Activated CD4-positive, alpha-beta T cell treated with anti-CD3 and anti-CD28 coated beads, Interleukin-2, amount 10 ng/mL, durations not matched to agents 24 days and 14 days (primary cell): ENCODE data around the gene P4HA1. TPM values are rescaled to one million over a fixed set of nuclear protein-coding genes. Genes with fewer than 3 reads are reported as not detected.

Source experiments
- DNase-seq: peaks from one replicate; pipeline ENCODE4 v3.0.0; 2022
- H3K27ac Mint-ChIP-seq: one replicate; pipeline ENCODE4 v1.8.0; 2022; ENCODE audit warnings: mild to moderate bottlenecking, mixed read lengths
- H3K27me3 Mint-ChIP-seq: one replicate; pipeline ENCODE4 v1.8.0; 2022; ENCODE audit warnings: mixed read lengths
- H3K36me3 Mint-ChIP-seq: one replicate; pipeline ENCODE4 v1.8.0; 2022; ENCODE audit warnings: low read depth, mild to moderate bottlenecking, mixed read lengths
- H3K4me1 Mint-ChIP-seq: one replicate; pipeline ENCODE4 v1.8.0; 2021; ENCODE audit warnings: mixed read lengths
- H3K4me3 Mint-ChIP-seq: one replicate; pipeline ENCODE4 v1.8.0; 2022; ENCODE audit warnings: mild to moderate bottlenecking, moderate library complexity, mixed read lengths
- H3K9me3 Mint-ChIP-seq: one replicate; pipeline ENCODE4 v1.8.0; 2021; ENCODE audit warnings: mixed read lengths
- intact Hi-C: fragments of 100-400 bp; cut with micrococcal nuclease; formaldehyde crosslinking; loops from one replicate; pipeline ENCODE4 v1.15.1; 2023
- total RNA-seq: library from RNA; stranded (reverse); gene quantifications from 2 replicates; pipeline ENCODE4 v1.2.3, GENCODE V29; 2022

The P4HA1 gene
- total RNA-seq, 1 donor from 2014 or later, result 71.1 TPM

DNA sequence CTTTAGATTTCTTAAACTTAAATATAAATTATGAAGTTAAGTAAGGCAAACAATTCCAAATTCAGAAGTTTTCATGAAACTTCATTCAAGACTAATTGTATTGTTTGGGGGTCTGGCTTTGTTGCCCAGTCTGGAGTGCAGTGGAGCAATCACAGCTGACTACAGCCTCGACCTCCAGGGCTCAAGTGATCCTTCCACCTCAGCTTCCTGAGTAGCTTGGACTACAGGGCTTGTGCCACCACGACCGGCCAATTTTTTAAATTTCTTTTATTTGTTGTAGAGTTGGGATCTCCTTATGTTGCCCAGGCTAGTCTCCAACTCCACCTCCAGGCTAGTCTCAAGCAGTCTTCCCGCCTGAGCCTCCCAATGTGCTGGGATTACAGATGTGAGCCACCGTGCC is 12.5 kb downstream of the P4HA1 start:
- H3K9me3 Mint-ChIP-seq, result peaks cover 4% of the 10 kb centered on the region
- H3K27me3 Mint-ChIP-seq, result no peaks in the 10 kb centered on the region
- H3K4me3 Mint-ChIP-seq, result no peak overlapping the region
- peaks cover 29% of the 10 kb centered on the region for H3K4me1 Mint-ChIP-seq
- DNase-seq, result peak; percentile 27
- intact Hi-C loops, result no loop called here
- peaks cover 30% of the 10 kb centered on the region for H3K36me3 Mint-ChIP-seq
- H3K27ac Mint-ChIP-seq, result no peak overlapping the region

DNA sequence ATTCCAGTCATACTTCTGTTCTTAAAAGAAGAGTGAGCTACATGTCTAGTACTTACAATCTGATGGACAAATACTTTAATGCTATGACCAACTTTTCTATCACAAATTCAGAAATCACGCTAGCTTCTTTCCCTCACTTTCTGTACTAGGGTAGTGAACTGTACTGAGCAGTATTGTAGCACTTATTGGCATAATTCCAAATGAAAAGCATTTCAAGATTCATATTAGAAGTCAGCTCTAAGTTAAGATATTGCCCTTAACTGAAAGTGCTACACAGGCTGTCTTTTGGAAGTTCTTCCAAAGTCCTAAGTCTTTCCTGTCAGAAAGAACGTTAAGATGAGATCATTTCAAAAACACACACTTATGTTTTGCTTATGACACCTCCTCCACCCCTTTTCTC is 13.4 kb downstream of the P4HA1 start:
- no peaks in the 10 kb centered on the region for H3K27me3 Mint-ChIP-seq
- intact Hi-C loops, result no loop called here
- H3K36me3 Mint-ChIP-seq, result peaks cover 29% of the 10 kb centered on the region
- no peak for DNase-seq
- no peak overlapping the region for H3K4me3 Mint-ChIP-seq
- peaks cover 4% of the 10 kb centered on the region for H3K9me3 Mint-ChIP-seq
- peaks cover 23% of the 10 kb centered on the region for H3K4me1 Mint-ChIP-seq
- no peak overlapping the region for H3K27ac Mint-ChIP-seq

DNA sequence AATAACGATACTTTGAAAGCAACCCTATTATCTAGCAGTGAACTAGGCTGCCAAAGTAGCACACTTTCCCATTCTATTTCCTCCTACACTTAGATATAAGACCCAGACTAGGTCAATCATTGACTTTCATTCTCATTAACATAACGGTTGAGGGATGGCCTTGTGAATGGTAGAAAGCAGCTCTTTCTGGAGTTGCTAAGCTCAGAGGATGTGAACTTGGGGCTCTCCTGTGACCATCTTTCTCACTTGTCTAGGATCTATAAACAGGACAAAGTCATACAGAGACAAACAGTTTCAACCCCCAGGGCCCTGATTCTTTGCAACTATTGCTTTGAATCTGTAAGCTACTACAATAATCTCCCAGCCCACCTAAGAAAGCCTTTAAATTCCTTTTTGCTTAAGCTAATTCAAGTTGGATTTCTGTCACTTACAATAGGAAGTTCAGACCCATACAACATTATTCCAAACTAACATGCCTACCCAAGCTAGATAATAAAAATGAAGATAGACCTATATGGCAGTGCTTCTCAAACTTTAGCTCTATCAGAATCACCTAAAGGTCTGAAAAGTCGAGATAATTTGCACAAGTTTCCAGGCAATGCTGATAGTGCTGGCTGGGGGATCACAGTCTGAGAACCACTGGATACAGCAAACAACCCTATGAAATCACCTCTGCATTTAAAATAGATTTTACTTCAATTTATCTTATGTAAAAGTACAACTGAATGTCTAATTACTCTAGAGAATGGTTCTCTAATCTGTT is 16.7 kb downstream of the P4HA1 start:
- peak; percentile 54 for DNase-seq
- H3K27ac Mint-ChIP-seq, result no peak overlapping the region
- peaks cover 36% of the 10 kb centered on the region for H3K36me3 Mint-ChIP-seq
- no peak overlapping the region for H3K4me3 Mint-ChIP-seq
- peaks cover 30% of the 10 kb centered on the region for H3K4me1 Mint-ChIP-seq
- intact Hi-C loops, result no loop called here
- peaks cover 4% of the 10 kb centered on the region for H3K9me3 Mint-ChIP-seq
- H3K27me3 Mint-ChIP-seq, result no peaks in the 10 kb centered on the region

DNA sequence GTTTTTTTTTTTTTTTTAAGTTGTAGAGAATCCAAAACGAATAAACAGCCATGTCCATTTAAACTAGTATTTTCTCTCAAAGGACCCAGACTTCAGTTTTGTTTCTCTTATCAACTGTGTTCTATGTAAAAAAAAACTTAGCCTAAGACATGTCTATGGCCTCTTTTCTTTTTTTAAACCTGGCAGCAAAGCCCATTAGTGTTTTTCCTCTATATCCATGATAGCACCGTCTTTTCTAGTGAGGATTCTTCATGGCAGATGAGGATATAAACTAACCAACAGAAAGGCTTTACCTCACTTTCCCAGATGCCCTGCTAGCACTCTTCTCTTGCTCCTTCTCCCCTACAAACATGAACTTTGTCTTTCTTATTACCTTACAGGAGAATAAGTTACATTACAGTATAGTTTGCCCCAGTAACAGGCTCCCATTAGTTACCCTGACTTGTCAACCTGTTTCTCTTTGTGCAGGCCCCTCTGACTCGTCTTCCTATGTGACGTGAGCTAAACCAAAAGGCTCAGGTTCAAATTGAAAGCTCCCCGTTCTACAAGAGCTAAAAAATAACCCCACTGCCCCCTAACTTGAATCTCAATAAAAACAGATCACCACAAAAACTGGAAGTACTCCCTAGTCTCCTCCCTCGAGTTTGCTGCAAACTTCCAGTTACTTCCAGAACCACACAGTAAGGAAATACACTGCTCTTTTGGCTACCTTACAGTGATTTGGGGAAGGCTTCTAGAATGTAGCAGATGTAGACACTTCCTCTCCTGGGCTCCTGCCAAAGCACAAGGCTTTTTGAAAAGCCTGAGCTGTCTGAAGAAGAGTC is 20.1 kb downstream of the P4HA1 start:
- peak overlapping the region; percentile 63 for H3K4me3 Mint-ChIP-seq
- peak overlapping the region; percentile 84 for H3K27ac Mint-ChIP-seq
- DNase-seq, result peak; percentile 65
- H3K9me3 Mint-ChIP-seq, result no peaks in the 10 kb centered on the region
- H3K4me1 Mint-ChIP-seq, result peaks cover 18% of the 10 kb centered on the region
- no peaks in the 10 kb centered on the region for H3K27me3 Mint-ChIP-seq
- intact Hi-C loops, result no loop called here
- H3K36me3 Mint-ChIP-seq, result peaks cover 45% of the 10 kb centered on the region

GRCh38 chr10:73075829-73076228 is 20.8 kb downstream of the P4HA1 start:
- H3K36me3 Mint-ChIP-seq, result peaks cover 49% of the 10 kb centered on the region
- intact Hi-C loops, result no loop called here
- DNase-seq, result no peak
- no peak overlapping the region for H3K4me3 Mint-ChIP-seq
- no peaks in the 10 kb centered on the region for H3K9me3 Mint-ChIP-seq
- no peaks in the 10 kb centered on the region for H3K27me3 Mint-ChIP-seq
- H3K4me1 Mint-ChIP-seq, result peaks cover 18% of the 10 kb centered on the region
- H3K27ac Mint-ChIP-seq, result no peak overlapping the region

DNA sequence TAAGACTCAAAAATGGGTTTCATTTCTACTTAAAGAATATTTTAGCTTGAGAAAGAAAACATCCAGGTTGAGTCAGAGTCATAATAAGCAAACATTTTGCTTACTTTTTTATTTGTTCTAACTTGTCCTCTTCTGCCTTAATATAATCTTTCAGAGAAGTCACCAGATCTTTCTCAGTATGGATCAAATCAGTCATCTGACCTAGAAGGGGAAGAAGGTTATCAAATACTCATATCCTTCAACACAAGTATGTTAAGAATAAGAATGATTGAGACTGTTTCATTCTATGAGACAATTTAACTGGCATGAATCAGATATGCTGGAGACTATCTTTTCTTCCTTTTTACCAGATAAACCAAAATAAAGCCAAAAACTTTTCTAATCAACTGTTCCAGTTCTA is 23.0 kb downstream of the P4HA1 start:
- Mint-ChIP-seq H3K4me3 (no peak overlapping the region), H3K4me1 (peaks cover 12% of the 10 kb centered on the region), H3K36me3 (peaks cover 55% of the 10 kb centered on the region), H3K27me3 (no peaks in the 10 kb centered on the region), H3K27ac (peak overlapping the region; percentile 58), H3K9me3 (no peaks in the 10 kb centered on the region)
- intact Hi-C loops, result no loop called here
- no peak for DNase-seq

GRCh38 chr10:73065441-73065840 is 31.2 kb downstream of the P4HA1 start:
- Mint-ChIP-seq H3K36me3 (peaks cover 57% of the 10 kb centered on the region), H3K4me1 (peaks cover 12% of the 10 kb centered on the region), H3K9me3 (no peaks in the 10 kb centered on the region), H3K27me3 (no peaks in the 10 kb centered on the region), H3K4me3 (no peak overlapping the region), H3K27ac (no peak overlapping the region)
- intact Hi-C loops, result no loop called here
- no peak for DNase-seq

DNA sequence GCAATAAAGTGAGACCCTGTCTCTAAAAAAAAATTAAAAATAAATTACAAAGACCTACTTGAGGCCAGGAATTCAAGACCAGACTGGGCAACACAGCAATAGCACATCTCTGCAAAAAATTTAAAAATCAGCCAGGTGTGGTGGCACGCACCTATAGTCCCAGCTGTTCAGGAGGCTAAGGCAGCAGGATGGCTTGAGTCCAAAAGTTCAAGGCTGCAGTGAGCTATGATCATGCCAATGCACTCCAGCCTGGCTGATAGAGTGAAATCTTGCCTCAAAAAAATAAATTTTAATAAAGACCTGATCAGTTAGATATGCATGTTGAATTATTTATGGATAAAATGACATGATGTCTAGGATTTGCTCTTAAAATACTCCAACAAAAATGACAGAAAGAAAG is 34.9 kb downstream of the P4HA1 start:
- intact Hi-C loops, result loop anchor here (1.0 to 5.0 kb wide), 5 partner anchors 35 to 697 kb away; partner anchors contain the start of genes MCU and P4HA1
- H3K27ac Mint-ChIP-seq, result no peak overlapping the region
- H3K36me3 Mint-ChIP-seq, result peaks cover 52% of the 10 kb centered on the region
- H3K9me3 Mint-ChIP-seq, result no peaks in the 10 kb centered on the region
- DNase-seq, result no peak
- peaks cover 21% of the 10 kb centered on the region for H3K4me1 Mint-ChIP-seq
- H3K4me3 Mint-ChIP-seq, result no peak overlapping the region
- no peaks in the 10 kb centered on the region for H3K27me3 Mint-ChIP-seq

DNA sequence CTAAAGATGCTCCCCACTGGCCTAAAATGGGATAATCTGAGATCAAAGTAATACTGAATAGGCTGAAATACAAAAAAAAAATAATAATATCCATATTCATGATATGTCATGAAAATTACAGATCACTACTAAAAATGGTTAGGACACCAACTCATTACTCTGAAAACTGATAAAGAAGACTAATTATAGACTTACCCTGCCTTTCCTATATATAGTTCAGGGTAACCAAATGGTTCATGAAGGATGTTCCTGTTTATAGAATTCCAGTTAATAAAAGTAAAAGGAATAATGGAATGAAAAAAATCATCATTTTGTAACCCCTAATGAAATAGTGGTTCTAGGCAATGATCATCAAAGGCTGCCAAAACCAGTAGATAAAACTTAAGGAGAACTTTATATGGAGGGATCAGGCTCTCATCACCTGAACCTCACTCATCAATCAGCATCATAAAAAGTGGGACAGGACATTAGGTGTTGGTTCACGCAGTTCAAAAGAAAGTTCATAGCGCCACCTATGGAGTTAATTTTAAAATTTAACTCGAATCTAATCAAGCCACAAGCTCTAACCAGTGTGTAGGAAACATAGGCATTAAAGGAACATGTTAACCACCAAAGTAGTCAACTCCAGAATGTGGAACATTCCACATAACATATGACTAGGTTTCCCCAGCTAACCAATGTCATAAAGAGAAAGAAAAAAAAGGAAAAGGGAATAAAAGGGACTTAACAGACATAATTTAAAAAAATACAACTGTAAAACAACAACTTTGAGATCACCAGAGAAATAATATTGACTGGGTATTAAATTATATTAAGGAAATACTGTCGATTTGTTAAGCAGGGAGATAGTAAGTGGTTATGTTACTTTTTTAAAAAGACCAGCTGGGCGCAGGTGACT is 35.7 kb downstream of the P4HA1 start:
- no peaks in the 10 kb centered on the region for H3K9me3 Mint-ChIP-seq
- no peaks in the 10 kb centered on the region for H3K27me3 Mint-ChIP-seq
- H3K4me1 Mint-ChIP-seq, result peaks cover 21% of the 10 kb centered on the region
- no peak overlapping the region for H3K4me3 Mint-ChIP-seq
- no peak for DNase-seq
- intact Hi-C loops, result loop anchor here (1.0 to 5.0 kb wide), 5 partner anchors 36 to 697 kb away; partner anchors contain the start of genes MCU and P4HA1
- H3K36me3 Mint-ChIP-seq, result peaks cover 49% of the 10 kb centered on the region
- peak overlapping the region; percentile 80 for H3K27ac Mint-ChIP-seq

GRCh38 chr10:73060173-73060572 is 36.5 kb downstream of the P4HA1 start:
- H3K27ac Mint-ChIP-seq, result peak overlapping the region; percentile 74
- peak overlapping the region; percentile 29 for H3K4me3 Mint-ChIP-seq
- peaks cover 19% of the 10 kb centered on the region for H3K4me1 Mint-ChIP-seq
- DNase-seq, result no peak
- H3K36me3 Mint-ChIP-seq, result peaks cover 50% of the 10 kb centered on the region
- no peaks in the 10 kb centered on the region for H3K27me3 Mint-ChIP-seq
- intact Hi-C loops, result loop anchor here (2.0 to 5.0 kb wide), 4 partner anchors 37 to 497 kb away; partner anchors contain the start of genes MCU and P4HA1
- H3K9me3 Mint-ChIP-seq, result no peaks in the 10 kb centered on the region

- Mint-ChIP-seq H3K27me3 (no peaks in the 10 kb centered on the region), H3K36me3 (peaks cover 51% of the 10 kb centered on the region), H3K4me3 (no peak overlapping the region), H3K27ac (no peak overlapping the region), H3K4me1 (peaks cover 18% of the 10 kb centered on the region), H3K9me3 (no peaks in the 10 kb centered on the region)
- DNase-seq, result no peak
- intact Hi-C loops, result no loop called here
Observed at GRCh38 chr10:73058057-73058591, 38.5 kb downstream of the P4HA1 start.

- peaks cover 59% of the 10 kb centered on the region for H3K36me3 Mint-ChIP-seq
Observed at GRCh38 chr10:73054286-73054685, 42.4 kb downstream of the P4HA1 start.

GRCh38 chr10:73053275-73053674 is 43.4 kb downstream of the P4HA1 start:
- H3K4me3 Mint-ChIP-seq, result no peak overlapping the region
- peaks cover 4% of the 10 kb centered on the region for H3K4me1 Mint-ChIP-seq
- DNase-seq, result no peak
- intact Hi-C loops, result no loop called here
- no peaks in the 10 kb centered on the region for H3K27me3 Mint-ChIP-seq
- no peak overlapping the region for H3K27ac Mint-ChIP-seq
- H3K9me3 Mint-ChIP-seq, result no peaks in the 10 kb centered on the region
- peaks cover 54% of the 10 kb centered on the region for H3K36me3 Mint-ChIP-seq

More at GRCh38 chr10:73054286-73054685, 42.4 kb downstream of the P4HA1 start:
- no peak for DNase-seq
- Mint-ChIP-seq H3K9me3 (no peaks in the 10 kb centered on the region), H3K4me3 (no peak overlapping the region), H3K27me3 (no peaks in the 10 kb centered on the region), H3K27ac (peak overlapping the region; percentile 31), H3K4me1 (peaks cover 4% of the 10 kb centered on the region)
- intact Hi-C loops, result no loop called here
